LoVo (cell line): ENCODE measurements around the gene RAB8B.

Experiments used
- DNase-seq: peaks from one replicate; pipeline ENCODE4 v3.0.0-alpha.2; 2016; ENCODE audit warnings: low spot score

The RAB8B gene

GRCh38 chr15:63188926-63189871 lies at the start of gene RAB8B:
RAB8B (plus strand) TSS chr15:63189606; CDS start chr15:63189625, 19 bp downstream.
- DNase-seq = peak; percentile 98

- no peak for DNase-seq
Observed at GRCh38 chr15:63140936-63141335, 48.5 kb upstream of the RAB8B start.

GRCh38 chr15:63145426-63145825 lies 44.0 kb upstream of the RAB8B start:
- no peak for DNase-seq

GRCh38 chr15:63146684-63147083 lies 42.7 kb upstream of the RAB8B start:
- no peak for DNase-seq

- no peak for DNase-seq
Observed at GRCh38 chr15:63151665-63152064, 37.7 kb upstream of the RAB8B start.

- DNase-seq = no peak
Observed at GRCh38 chr15:63155486-63155885, 33.9 kb upstream of the RAB8B start.

GRCh38 chr15:63156086-63156710 lies 33.2 kb upstream of the RAB8B start:
- no peak for DNase-seq

- no peak for DNase-seq
Observed at GRCh38 chr15:63156755-63157117, 32.7 kb upstream of the RAB8B start.

GRCh38 chr15:63157118-63157843 lies 32.1 kb upstream of the RAB8B start, which contains the start of gene RPS27L:
RPS27L (minus strand) TSS chr15:63157477; CDS start chr15:63157405, 72 bp downstream.
- peak; percentile 89 for DNase-seq

- DNase-seq = peak; percentile 69
Observed at GRCh38 chr15:63157891-63158431, 31.4 kb upstream of the RAB8B start.

- no peak for DNase-seq
Observed at GRCh38 chr15:63160638-63161037, 28.8 kb upstream of the RAB8B start.

- DNase-seq = no peak
Observed at GRCh38 chr15:63163217-63163616, 26.2 kb upstream of the RAB8B start.

GRCh38 chr15:63165166-63165859 lies 24.1 kb upstream of the RAB8B start:
- DNase-seq = no peak

GRCh38 chr15:63166219-63166618 lies 23.2 kb upstream of the RAB8B start:
- DNase-seq = no peak

GRCh38 chr15:63169788-63170187 lies 19.6 kb upstream of the RAB8B start:
- no peak for DNase-seq

- DNase-seq = no peak
Observed at GRCh38 chr15:63172376-63172775, 17.0 kb upstream of the RAB8B start.

- DNase-seq = no peak
Observed at GRCh38 chr15:63172851-63173451, 16.5 kb upstream of the RAB8B start.

- DNase-seq = no peak
Observed at GRCh38 chr15:63176302-63176701, 13.1 kb upstream of the RAB8B start.

- DNase-seq = no peak
Observed at GRCh38 chr15:63178034-63178433, 11.4 kb upstream of the RAB8B start.

- no peak for DNase-seq
Observed at GRCh38 chr15:63180746-63181145, 8.7 kb upstream of the RAB8B start.

- no peak for DNase-seq
Observed at GRCh38 chr15:63181648-63182047, 7.8 kb upstream of the RAB8B start.
